Keratinocyte (primary cell): Measurements from ENCODE around the gene GCHFR.

Source experiments
- CTCF ChIP-seq, 3 experiments: IDR thresholded peaks in 1 of 3; conservative IDR thresholded peaks in 1 of 3; optimal IDR thresholded peaks in 1 of 3; 2 replicates in 2 of 3; 3 replicates in 1 of 3; pipeline versions ENCODE3 to v1.5.1; 2011; ENCODE audit warnings: low read length in 3 of 3, mild to moderate bottlenecking in 3 of 3, moderate library complexity in 2 of 3, control low read depth in 1 of 3, inconsistent platforms in 1 of 3; ENCODE audit not compliant: insufficient read depth in 2 of 3; ENCODE audit errors: extremely low read depth in 1 of 3
- EZH2 ChIP-seq: IDR thresholded peaks from one replicate; pipeline ENCODE4 v1.6.1; 2012; ENCODE audit warnings: inconsistent platforms, mild to moderate bottlenecking, low read length, moderate library complexity

DNA sequence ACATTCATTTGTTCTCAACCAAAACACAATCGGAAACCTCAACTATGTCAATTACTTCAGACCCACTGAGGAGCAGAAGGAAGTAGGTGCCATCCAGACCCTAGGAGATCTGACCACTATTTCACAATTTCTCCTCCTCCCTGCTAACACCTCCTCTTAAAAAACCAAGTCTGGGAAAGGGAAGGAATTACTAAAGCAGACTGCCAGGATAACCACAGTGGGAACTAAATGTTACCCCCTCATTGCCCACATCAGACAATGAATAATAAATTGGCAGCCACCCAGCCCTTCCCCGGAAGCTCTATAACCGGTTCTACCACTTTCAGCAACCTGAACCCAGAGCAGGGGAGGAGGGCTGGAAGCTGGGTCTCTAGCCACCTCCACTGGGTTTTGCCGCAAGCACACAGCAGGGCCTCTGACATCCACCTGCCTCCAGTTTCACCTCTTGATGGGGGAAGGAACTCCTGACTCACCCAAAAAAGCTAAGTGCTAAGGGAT, 23.5 kb downstream of the GCHFR start:
- TF ChIP-seq CTCF (optimal IDR thresholded peaks at IDR 0.05 in 1 of 3, IDR thresholded peaks at IDR 0.05 in 1 of 3, conservative IDR thresholded peaks at IDR 0.05 in 1 of 3; ENCODE audit: extremely low read depth in 1 of 3, insufficient read depth in 2 of 3, low read length in 3 of 3) (no peak), EZH2 (no peak)
